Measurements from ENCODE around the gene SMIM41. TPM values are rescaled to one million over a fixed set of nuclear protein-coding genes. Genes with fewer than 3 reads are reported as not detected.

Gene SMIM41
- total and polyA plus RNA-seq, 9 donors: 0.12 to 0.72 (median 0.23) TPM; not detected in 2

GRCh38 chr12:52056801-52057637, 22.5 kb upstream of the SMIM41 start:
- Histone ChIP-seq H3K36me3 (ENCODE audit: control insufficient read depth, insufficient read depth, low read length) (peaks cover 42% of the 10 kb centered on the region), H3K27ac (ENCODE audit: low read length) (no peak overlapping the region), H3K4me3 (ENCODE audit: low read length) (no peak overlapping the region), H3K27me3 (ENCODE audit: control insufficient read depth, insufficient read depth, low read length) (peaks cover 2% of the 10 kb centered on the region), H3K9me3 (replicated peaks; ENCODE audit: control insufficient read depth, low read depth, low read length) (no peaks in the 10 kb centered on the region), H3K4me1 (ENCODE audit: control insufficient read depth, insufficient read depth, low read length) (peaks cover 46% of the 10 kb centered on the region)
- DNase-seq: peak; percentile 74
- 75% methylated on average over 22 of the region's 23 CpGs for WGBS (ENCODE audit: insufficient coverage)

- Histone ChIP-seq H3K4me1 (ENCODE audit: control insufficient read depth, insufficient read depth, low read length) (peaks cover 50% of the 10 kb centered on the region), H3K27ac (ENCODE audit: low read length) (no peak overlapping the region), H3K9me3 (replicated peaks; ENCODE audit: control insufficient read depth, low read depth, low read length) (no peaks in the 10 kb centered on the region), H3K36me3 (ENCODE audit: control insufficient read depth, insufficient read depth, low read length) (peaks cover 42% of the 10 kb centered on the region), H3K27me3 (ENCODE audit: control insufficient read depth, insufficient read depth, low read length) (peaks cover 2% of the 10 kb centered on the region), H3K4me3 (ENCODE audit: low read length) (no peak overlapping the region)
- 81% methylated on average over 8 of the region's 14 CpGs for WGBS (ENCODE audit: insufficient coverage)
- DNase-seq: peak; percentile 22
Observed at GRCh38 chr12:52057638-52058576, 21.6 kb upstream of the SMIM41 start.

GRCh38 chr12:52058631-52059361, 20.7 kb upstream of the SMIM41 start:
- WGBS (ENCODE audit: insufficient coverage): 74% methylated on average over 14 of the region's 25 CpGs
- Histone ChIP-seq H3K4me1 (ENCODE audit: control insufficient read depth, insufficient read depth, low read length) (peaks cover 57% of the 10 kb centered on the region), H3K4me3 (ENCODE audit: low read length) (no peak overlapping the region), H3K27ac (ENCODE audit: low read length) (no peak overlapping the region), H3K9me3 (replicated peaks; ENCODE audit: control insufficient read depth, low read depth, low read length) (no peaks in the 10 kb centered on the region), H3K27me3 (ENCODE audit: control insufficient read depth, insufficient read depth, low read length) (peaks cover 2% of the 10 kb centered on the region), H3K36me3 (ENCODE audit: control insufficient read depth, insufficient read depth, low read length) (peaks cover 42% of the 10 kb centered on the region)
- DNase-seq: peak; percentile 78

- 62% methylated on average over 5 of the region's 12 CpGs for WGBS (ENCODE audit: insufficient coverage)
- DNase-seq: peak; percentile 88
- Histone ChIP-seq H3K4me1 (ENCODE audit: control insufficient read depth, insufficient read depth, low read length) (peaks cover 66% of the 10 kb centered on the region), H3K9me3 (replicated peaks; ENCODE audit: control insufficient read depth, low read depth, low read length) (no peaks in the 10 kb centered on the region), H3K27ac (ENCODE audit: low read length) (no peak overlapping the region), H3K4me3 (ENCODE audit: low read length) (no peak overlapping the region), H3K27me3 (ENCODE audit: control insufficient read depth, insufficient read depth, low read length) (peaks cover 2% of the 10 kb centered on the region), H3K36me3 (ENCODE audit: control insufficient read depth, insufficient read depth, low read length) (peaks cover 35% of the 10 kb centered on the region)
Observed at GRCh38 chr12:52059582-52060497, 19.7 kb upstream of the SMIM41 start.

- H3K27me3 ChIP-seq (ENCODE audit: control insufficient read depth, insufficient read depth, low read length): peaks cover 2% of the 10 kb centered on the region
- WGBS (ENCODE audit: insufficient coverage): 86% methylated on average over 7 of the region's 14 CpGs
- peaks cover 69% of the 10 kb centered on the region for H3K4me1 ChIP-seq (ENCODE audit: control insufficient read depth, insufficient read depth, low read length)
- H3K27ac ChIP-seq (ENCODE audit: low read length): no peak overlapping the region
- peaks cover 28% of the 10 kb centered on the region for H3K36me3 ChIP-seq (ENCODE audit: control insufficient read depth, insufficient read depth, low read length)
- H3K4me3 ChIP-seq (ENCODE audit: low read length): no peak overlapping the region
- DNase-seq: peak; percentile 64
- H3K9me3 ChIP-seq (replicated peaks; ENCODE audit: control insufficient read depth, low read depth, low read length): no peaks in the 10 kb centered on the region
Observed at GRCh38 chr12:52060498-52061177, 18.9 kb upstream of the SMIM41 start.

GRCh38 chr12:52061470-52062166, 17.9 kb upstream of the SMIM41 start:
- Histone ChIP-seq H3K4me3 (ENCODE audit: low read length) (no peak overlapping the region), H3K27me3 (ENCODE audit: control insufficient read depth, insufficient read depth, low read length) (peaks cover 2% of the 10 kb centered on the region), H3K36me3 (ENCODE audit: control insufficient read depth, insufficient read depth, low read length) (peaks cover 19% of the 10 kb centered on the region), H3K9me3 (replicated peaks; ENCODE audit: control insufficient read depth, low read depth, low read length) (no peaks in the 10 kb centered on the region), H3K27ac (ENCODE audit: low read length) (peak overlapping the region; percentile 79), H3K4me1 (ENCODE audit: control insufficient read depth, insufficient read depth, low read length) (peaks cover 62% of the 10 kb centered on the region)
- WGBS (ENCODE audit: insufficient coverage): 67% methylated on average over 8 of the region's 12 CpGs
- peak; percentile 60 for DNase-seq

- 50% methylated on average over 6 of the region's 6 CpGs for WGBS (ENCODE audit: insufficient coverage)
- peaks cover 54% of the 10 kb centered on the region for H3K4me1 ChIP-seq (ENCODE audit: control insufficient read depth, insufficient read depth, low read length)
- peaks cover 2% of the 10 kb centered on the region for H3K27me3 ChIP-seq (ENCODE audit: control insufficient read depth, insufficient read depth, low read length)
- peaks cover 14% of the 10 kb centered on the region for H3K36me3 ChIP-seq (ENCODE audit: control insufficient read depth, insufficient read depth, low read length)
- peak; percentile 56 for DNase-seq
- H3K4me3 ChIP-seq (ENCODE audit: low read length): no peak overlapping the region
- H3K27ac ChIP-seq (ENCODE audit: low read length): peak overlapping the region; percentile 79
- no peaks in the 10 kb centered on the region for H3K9me3 ChIP-seq (replicated peaks; ENCODE audit: control insufficient read depth, low read depth, low read length)
Observed at GRCh38 chr12:52062167-52063081, 17.1 kb upstream of the SMIM41 start.

Data from muscle of leg (tissue), 11 donors.